Central memory CD4-positive, alpha-beta T cell (primary cell): ENCODE data around the gene JOSD1.
"Not testable (repeated sequence)": the region's sequence is repeated elsewhere in the genome, so short reads cannot be mapped to it uniquely, and the experiment has no call there.

Source experiments
- DNase-seq: peaks from one replicate; pipeline ENCODE4 v3.0.0; 2022

The JOSD1 gene

GRCh38 chr22:38681582-38682335 is 19.0 kb downstream of the JOSD1 start, which contains the start of gene TOMM22:
Gene TOMM22, plus strand, starts transcription at chr22:38681957. Its CDS starts 22 bp downstream, at chr22:38681979.
- peak; percentile 81 for DNase-seq

DNA sequence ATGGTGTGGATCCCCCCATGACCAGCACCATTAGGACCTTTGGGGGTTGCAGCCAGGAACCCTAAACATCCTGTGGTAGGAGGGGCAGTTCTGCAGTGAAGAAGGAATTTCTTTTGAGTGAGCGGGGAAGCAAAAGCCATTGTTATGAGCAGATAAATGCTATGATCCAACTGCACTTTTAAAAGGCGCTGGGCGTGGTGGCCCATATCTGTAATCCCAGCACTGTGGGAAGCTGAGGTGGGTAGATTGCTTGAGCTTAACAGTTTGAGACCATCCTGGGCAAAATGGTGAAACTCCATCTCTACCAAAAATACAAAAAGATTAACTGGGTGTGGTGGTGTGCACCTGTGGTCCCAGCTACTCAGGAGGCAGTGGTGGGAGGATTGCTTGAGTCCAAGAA is 24.9 kb downstream of the JOSD1 start:
- no peak for DNase-seq

- DNase-seq, result no peak
These were observed 25.9 kb downstream of the JOSD1 start for GRCh38 chr22:38674888-38675287.

- peak; percentile 27 for DNase-seq
These were observed 43.5 kb downstream of the JOSD1 start for GRCh38 chr22:38657045-38657909.

- peak; percentile 82 for DNase-seq
These were observed 44.3 kb downstream of the JOSD1 start, which contains the start of the genes CBY1 and FAM227A for GRCh38 chr22:38656256-38657044. Gene CBY1, plus strand, starts transcription at chr22:38656638. Its CDS starts 11,417 bp downstream, at chr22:38668055. Gene FAM227A, minus strand, starts transcription at chr22:38656392. Its CDS starts 6,224 bp downstream, at chr22:38650168.

DNA sequence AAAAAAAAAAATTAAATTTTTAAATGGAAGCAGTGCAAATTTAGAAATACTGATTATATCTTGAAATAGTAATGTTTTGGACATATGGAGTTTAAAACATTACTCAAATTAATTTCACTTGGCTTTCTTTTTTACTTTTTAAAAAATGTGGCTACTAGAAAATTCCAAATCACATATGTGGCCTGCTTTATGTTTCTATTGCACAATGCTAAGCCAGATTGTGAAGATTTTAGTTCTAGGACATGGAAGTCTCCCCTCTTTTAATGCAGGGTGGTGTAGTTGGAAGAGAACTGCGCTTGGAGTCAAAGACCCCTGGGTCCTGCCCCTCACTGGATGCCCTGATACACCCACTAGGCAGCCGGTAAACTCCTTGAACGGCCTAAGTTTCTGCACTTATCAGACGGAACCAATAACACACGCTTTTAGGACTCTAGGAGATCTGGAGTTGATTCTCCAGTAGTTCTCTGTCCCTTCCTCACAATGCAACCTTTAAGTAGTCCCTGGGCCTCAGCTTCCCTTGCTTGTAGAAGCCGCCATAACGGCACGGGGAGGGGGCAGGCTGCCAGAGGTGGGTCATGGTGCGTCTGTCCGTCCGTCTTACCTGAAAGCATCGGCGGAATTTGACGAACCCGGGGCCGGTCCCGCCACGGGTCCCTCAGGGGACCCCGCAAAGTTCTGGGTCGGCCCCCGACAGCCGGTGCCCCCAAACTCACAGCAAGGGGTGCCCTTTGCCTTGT is 45.1 kb downstream of the JOSD1 start:
- no peak for DNase-seq

GRCh38 chr22:38653741-38654140 is 47.0 kb downstream of the JOSD1 start:
- DNase-seq, result no peak

- no peak for DNase-seq
These were observed 47.9 kb downstream of the JOSD1 start for GRCh38 chr22:38652859-38653258.

GRCh38 chr22:38649841-38650522 is 50.8 kb downstream of the JOSD1 start:
- no peak for DNase-seq

GRCh38 chr22:38645430-38645829 is 55.3 kb downstream of the JOSD1 start:
- DNase-seq, result no peak

- not testable (repeated sequence) for DNase-seq
These were observed 56.5 kb downstream of the JOSD1 start for GRCh38 chr22:38644245-38644644.

DNA sequence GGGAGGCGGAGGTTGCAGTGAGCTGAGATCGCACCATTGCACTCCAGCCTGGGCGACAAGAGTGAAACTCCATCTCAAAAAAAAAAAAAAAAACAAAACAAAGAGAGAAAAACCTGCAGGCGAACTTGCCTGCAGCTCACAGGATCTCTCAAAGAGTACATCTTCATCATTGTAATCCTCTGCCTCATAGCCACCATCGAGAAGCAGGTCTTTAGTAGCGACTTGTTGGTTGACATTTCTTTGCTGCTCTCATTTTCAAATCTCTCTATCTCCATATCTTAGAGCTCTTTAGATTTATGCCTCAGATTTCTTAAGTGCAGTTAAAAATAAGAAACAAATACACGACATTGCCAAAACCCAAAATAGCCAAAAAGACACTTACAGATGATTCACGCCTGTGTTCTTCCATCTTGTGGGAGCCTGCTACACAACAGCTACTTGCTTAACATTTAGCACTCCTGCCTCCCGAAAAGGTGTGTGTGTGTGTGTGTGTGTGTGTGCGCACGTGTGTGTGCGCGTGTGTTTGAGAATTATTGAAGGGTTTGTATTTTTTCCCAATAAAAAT is 59.2 kb downstream of the JOSD1 start:
- no peak for DNase-seq

DNA sequence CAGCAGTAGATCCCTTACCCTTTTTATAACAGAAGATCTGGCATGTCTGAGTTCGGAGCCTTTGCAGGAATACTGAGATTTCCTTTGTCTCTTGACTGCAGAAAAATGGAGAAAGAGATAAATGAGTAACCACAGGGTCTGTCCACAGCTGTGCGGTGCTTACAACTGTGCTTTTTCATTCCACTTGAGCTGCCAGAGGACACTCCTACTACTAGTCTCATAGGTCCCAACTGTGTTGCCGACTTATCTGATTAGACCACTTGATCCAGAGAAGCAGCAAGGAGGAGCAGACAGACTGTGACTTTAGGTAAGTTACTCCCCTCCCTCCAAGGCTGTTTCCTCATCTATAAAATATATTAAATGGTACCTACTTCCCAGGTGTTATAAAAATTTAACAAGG is 62.0 kb downstream of the JOSD1 start:
- no peak for DNase-seq

GRCh38 chr22:38638216-38638615 is 62.5 kb downstream of the JOSD1 start:
- DNase-seq, result no peak
